HepG2 (cell line): Measurements from ENCODE around the gene BRD2. TPM values are rescaled to one million over a fixed set of nuclear protein-coding genes. Genes with fewer than 3 reads are reported as not detected.

Experiments
- EEA1 ChIP-seq: sonication (generic); formaldehyde crosslinking; IDR thresholded peaks from 2 replicates; pipeline ENCODE4 v1.5.1; 2020; ENCODE audit warnings: mild to moderate bottlenecking, missing genetic modification reagents, borderline replicate concordance
- FIP1L1 ChIP-seq: fragments of 200-400 bp; formaldehyde crosslinking; IDR thresholded peaks from 2 replicates; pipeline ENCODE4 v1.6.1; 2018; ENCODE audit warnings: low read depth, mild to moderate bottlenecking, low read length, moderate library complexity, borderline replicate concordance; ENCODE audit not compliant: insufficient read depth
- GPN1 ChIP-seq: sonication (generic); formaldehyde crosslinking; IDR thresholded peaks from 2 replicates; pipeline ENCODE4 v1.5.1; 2020; ENCODE audit warnings: missing genetic modification reagents, borderline replicate concordance
- IKZF4 ChIP-seq: sonication (generic); formaldehyde crosslinking; IDR thresholded peaks from 2 replicates; pipeline ENCODE4 v1.5.1; 2020; ENCODE audit warnings: borderline replicate concordance, mild to moderate bottlenecking, low read depth, missing genetic modification reagents; ENCODE audit errors: not compliant biosample characterization
- JUND ChIP-seq: sonication (generic); formaldehyde crosslinking; IDR thresholded peaks from 2 replicates; pipeline ENCODE4 v1.8.0; 2022; ENCODE audit warnings: mild to moderate bottlenecking, missing genetic modification reagents
- KLF16 ChIP-seq, 2 experiments: sonication (generic) in 1 of 2; formaldehyde crosslinking in 1 of 2; IDR thresholded peaks; 2 replicates each; pipeline versions ENCODE4 v1.6.1 to v1.8.0; 2016 to 2023; ENCODE audit warnings: missing genetic modification reagents in 2 of 2, missing compliant biosample characterization in 1 of 2
- NFIB ChIP-seq: sonication (generic); formaldehyde crosslinking; IDR thresholded peaks from 2 replicates; pipeline ENCODE4 v1.9.0; 2021; ENCODE audit warnings: missing genetic modification reagents, mild to moderate bottlenecking, borderline replicate concordance
- SIX1 ChIP-seq: sonication (generic); formaldehyde crosslinking; IDR thresholded peaks from 2 replicates; pipeline ENCODE4 v1.4.0; 2020; ENCODE audit warnings: missing genetic modification reagents, borderline replicate concordance
- TEF ChIP-seq: sonication (generic); formaldehyde crosslinking; IDR thresholded peaks from 2 replicates; pipeline ENCODE4 v1.5.0; 2020; ENCODE audit warnings: missing genetic modification reagents
- XBP1 ChIP-seq: sonication (generic); formaldehyde crosslinking; IDR thresholded peaks from 2 replicates; pipeline ENCODE4 v1.5.0; 2020; ENCODE audit warnings: missing genetic modification reagents
- YEATS2 ChIP-seq: sonication (generic); formaldehyde crosslinking; IDR thresholded peaks from 2 replicates; pipeline ENCODE4 v1.4.0; 2020; ENCODE audit warnings: missing genetic modification reagents, borderline replicate concordance
- ZFP41 ChIP-seq: sonication (generic); formaldehyde crosslinking; IDR thresholded peaks from 2 replicates; pipeline ENCODE4 v1.4.0; 2020; ENCODE audit warnings: mild to moderate bottlenecking, missing genetic modification reagents, borderline replicate concordance
- ZNF205 ChIP-seq: IDR thresholded peaks from 2 replicates; pipeline ENCODE4 v1.6.1; 2018; ENCODE audit warnings: missing biosample characterization, missing genetic modification reagents
- ZNF296 ChIP-seq: sonication (generic); formaldehyde crosslinking; conservative IDR thresholded peaks from 2 replicates; pipeline ENCODE4 v1.5.0; 2020; ENCODE audit warnings: mild to moderate bottlenecking, missing genetic modification reagents
- ZNF432 ChIP-seq: sonication (generic); formaldehyde crosslinking; IDR thresholded peaks from 2 replicates; pipeline ENCODE4 v1.5.0; 2020; ENCODE audit warnings: missing genetic modification reagents, mild to moderate bottlenecking, borderline replicate concordance
- ZNF451 ChIP-seq: sonication (generic); formaldehyde crosslinking; IDR thresholded peaks from 2 replicates; pipeline ENCODE4 v1.5.0; 2020; ENCODE audit warnings: mild to moderate bottlenecking, missing genetic modification reagents
- ZNF543 ChIP-seq: sonication (generic); formaldehyde crosslinking; IDR thresholded peaks from 2 replicates; pipeline ENCODE4 v1.4.0; 2020; ENCODE audit warnings: mild to moderate bottlenecking, missing genetic modification reagents
- ZNF7 ChIP-seq: IDR thresholded peaks from 2 replicates; pipeline ENCODE4 v1.6.1; 2016; ENCODE audit warnings: missing biosample characterization, missing genetic modification reagents
- ZNF737 ChIP-seq: sonication (generic); formaldehyde crosslinking; IDR thresholded peaks from 2 replicates; pipeline ENCODE4 v1.5.0; 2020; ENCODE audit warnings: missing genetic modification reagents, mild to moderate bottlenecking, borderline replicate concordance
- polyA plus RNA-seq, 8 experiments: library from polyadenylated mRNA; depleted of rRNA in 3 of 8; stranded (reverse) in 7 of 8; unstranded in 1 of 8; fragments of >200 nt; fragmentation: Illumina TruSeq in 4 of 8; extraction: Trizol in 4 of 8; gene quantifications; 2 replicates each; pipeline versions ENCODE4 v1.2.1 to v1.2.3, GENCODE V29; 2011 to 2016; ENCODE audit warnings: low read depth in 4 of 8, missing spikeins in 1 of 8, mixed read lengths in 1 of 8; ENCODE audit not compliant: insufficient read depth in 1 of 8
- total RNA-seq, 5 experiments: library from RNA; depleted of rRNA; stranded (reverse); fragments of >200 nt; fragmentation: Illumina TruSeq; extraction: Trizol; gene quantifications; 2 replicates each; pipeline ENCODE4 v1.2.3, GENCODE V29; 2016; ENCODE audit warnings: low read depth in 1 of 5
- TF ChIP-seq, protein P1 (sequence below): IDR thresholded peaks from 2 replicates; pipeline ENCODE4 v1.6.1; 2012; ENCODE audit warnings: low read length, improper control_type of control experiment
- TF ChIP-seq, protein P2 (sequence below): sonication (generic); formaldehyde crosslinking; IDR thresholded peaks from 2 replicates; pipeline ENCODE4 v1.8.1; 2023; ENCODE audit warnings: mild to moderate bottlenecking, missing genetic modification reagents
- TF ChIP-seq, protein P3 (sequence below): sonication (generic); formaldehyde crosslinking; IDR thresholded peaks from 2 replicates; pipeline ENCODE4 v1.4.0; 2020; ENCODE audit warnings: missing genetic modification reagents

BRD2 gene
- total and polyA plus RNA-seq, 2 of the 13 experiments (the other 11 are each of a cell fraction or from before 2014, with no cell fraction given): 143 to 202 TPM

DNA sequence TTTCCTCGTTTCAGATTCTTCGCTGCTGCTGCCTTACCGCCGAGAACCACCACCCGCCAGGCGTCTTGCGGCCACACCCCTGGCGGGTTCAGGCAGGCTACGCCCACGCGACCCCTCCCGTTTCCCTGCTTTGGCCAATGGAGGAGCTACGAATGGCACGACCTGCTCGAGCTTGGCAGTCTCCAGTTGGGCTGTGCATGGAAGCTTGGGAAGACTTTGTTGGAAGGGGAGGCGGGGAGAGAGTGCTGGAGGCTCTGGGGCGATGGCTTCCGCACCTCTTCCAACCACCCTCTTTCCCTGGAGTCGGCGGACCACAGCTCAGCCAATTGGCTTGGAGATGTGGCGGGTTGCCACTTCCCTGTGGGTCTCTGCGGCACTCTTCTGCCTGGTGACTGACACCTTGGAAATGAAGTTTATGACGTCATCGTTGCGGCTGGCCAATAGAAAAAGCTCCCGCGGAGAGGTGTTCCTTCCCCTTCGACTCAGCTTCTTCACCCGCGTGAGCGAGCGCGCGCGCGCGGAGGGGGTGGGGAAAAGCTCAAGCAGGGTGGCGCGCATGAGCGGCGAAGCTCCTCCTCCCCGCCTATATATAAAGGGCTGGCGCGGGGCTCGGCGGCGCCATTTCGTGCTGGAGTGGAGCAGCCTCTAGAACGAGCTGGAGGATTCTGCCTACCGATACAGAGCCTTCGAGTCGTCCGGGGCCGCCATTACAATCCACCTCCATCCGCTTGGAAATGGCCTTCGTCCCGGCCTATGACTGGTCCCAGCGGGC lies 3.4 kb downstream of the BRD2 start (continued):
- TF ChIP-seq, protein P1, sequence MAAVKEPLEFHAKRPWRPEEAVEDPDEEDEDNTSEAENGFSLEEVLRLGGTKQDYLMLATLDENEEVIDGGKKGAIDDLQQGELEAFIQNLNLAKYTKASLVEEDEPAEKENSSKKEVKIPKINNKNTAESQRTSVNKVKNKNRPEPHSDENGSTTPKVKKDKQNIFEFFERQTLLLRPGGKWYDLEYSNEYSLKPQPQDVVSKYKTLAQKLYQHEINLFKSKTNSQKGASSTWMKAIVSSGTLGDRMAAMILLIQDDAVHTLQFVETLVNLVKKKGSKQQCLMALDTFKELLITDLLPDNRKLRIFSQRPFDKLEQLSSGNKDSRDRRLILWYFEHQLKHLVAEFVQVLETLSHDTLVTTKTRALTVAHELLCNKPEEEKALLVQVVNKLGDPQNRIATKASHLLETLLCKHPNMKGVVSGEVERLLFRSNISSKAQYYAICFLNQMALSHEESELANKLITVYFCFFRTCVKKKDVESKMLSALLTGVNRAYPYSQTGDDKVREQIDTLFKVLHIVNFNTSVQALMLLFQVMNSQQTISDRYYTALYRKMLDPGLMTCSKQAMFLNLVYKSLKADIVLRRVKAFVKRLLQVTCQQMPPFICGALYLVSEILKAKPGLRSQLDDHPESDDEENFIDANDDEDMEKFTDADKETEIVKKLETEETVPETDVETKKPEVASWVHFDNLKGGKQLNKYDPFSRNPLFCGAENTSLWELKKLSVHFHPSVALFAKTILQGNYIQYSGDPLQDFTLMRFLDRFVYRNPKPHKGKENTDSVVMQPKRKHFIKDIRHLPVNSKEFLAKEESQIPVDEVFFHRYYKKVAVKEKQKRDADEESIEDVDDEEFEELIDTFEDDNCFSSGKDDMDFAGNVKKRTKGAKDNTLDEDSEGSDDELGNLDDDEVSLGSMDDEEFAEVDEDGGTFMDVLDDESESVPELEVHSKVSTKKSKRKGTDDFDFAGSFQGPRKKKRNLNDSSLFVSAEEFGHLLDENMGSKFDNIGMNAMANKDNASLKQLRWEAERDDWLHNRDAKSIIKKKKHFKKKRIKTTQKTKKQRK: no peak
- TF ChIP-seq NFIB (CRISPR knock-in tag) (no peak), YEATS2 (CRISPR knock-in tag) (peak; percentile 94), ZNF737 (CRISPR knock-in tag) (peak; percentile 86), IKZF4 (peak; percentile 33), ZNF205 (CRISPR knock-in tag) (peak; percentile 76; the same call in 1 of the 2 replicates), FIP1L1 (no peak), ZNF451 (CRISPR knock-in tag) (peak; percentile 38; the same call in 1 of the 2 replicates), ZNF7 (CRISPR knock-in tag) (0 out of 2 replicates have a peak, but pooled peaks have one; percentile 19), EEA1 (CRISPR knock-in tag) (peak; percentile 64; the same call in 1 of the 2 replicates), ZNF543 (CRISPR knock-in tag) (peak; percentile 73), ZNF432 (no peak), ZFP41 (CRISPR knock-in tag) (peak; percentile 66; the same call in 1 of the 2 replicates), SIX1 (CRISPR knock-in tag) (peak; percentile 26; the same call in 1 of the 2 replicates), GPN1 (CRISPR knock-in tag) (no peak), XBP1 (CRISPR knock-in tag) (0 out of 2 replicates have a peak, but pooled peaks have one; percentile 54), KLF16 (CRISPR knock-in tag; IDR thresholded peaks at IDR 0.05) (peak in 1 of 2 experiments; percentile 90; a peak in 2 of 4 replicates), JUND (CRISPR knock-in tag) (peak; percentile 21), TEF (CRISPR knock-in tag) (no peak; the same call in 1 of the 2 replicates), ZNF296 (0 out of 2 replicates have a peak, but pooled peaks have one; percentile 79)
- TF ChIP-seq, protein P2, sequence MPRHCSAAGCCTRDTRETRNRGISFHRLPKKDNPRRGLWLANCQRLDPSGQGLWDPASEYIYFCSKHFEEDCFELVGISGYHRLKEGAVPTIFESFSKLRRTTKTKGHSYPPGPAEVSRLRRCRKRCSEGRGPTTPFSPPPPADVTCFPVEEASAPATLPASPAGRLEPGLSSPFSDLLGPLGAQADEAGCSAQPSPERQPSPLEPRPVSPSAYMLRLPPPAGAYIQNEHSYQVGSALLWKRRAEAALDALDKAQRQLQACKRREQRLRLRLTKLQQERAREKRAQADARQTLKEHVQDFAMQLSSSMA (CRISPR knock-in tag): peak; percentile 41; the same call in 1 of the 2 replicates
- TF ChIP-seq, protein P3, sequence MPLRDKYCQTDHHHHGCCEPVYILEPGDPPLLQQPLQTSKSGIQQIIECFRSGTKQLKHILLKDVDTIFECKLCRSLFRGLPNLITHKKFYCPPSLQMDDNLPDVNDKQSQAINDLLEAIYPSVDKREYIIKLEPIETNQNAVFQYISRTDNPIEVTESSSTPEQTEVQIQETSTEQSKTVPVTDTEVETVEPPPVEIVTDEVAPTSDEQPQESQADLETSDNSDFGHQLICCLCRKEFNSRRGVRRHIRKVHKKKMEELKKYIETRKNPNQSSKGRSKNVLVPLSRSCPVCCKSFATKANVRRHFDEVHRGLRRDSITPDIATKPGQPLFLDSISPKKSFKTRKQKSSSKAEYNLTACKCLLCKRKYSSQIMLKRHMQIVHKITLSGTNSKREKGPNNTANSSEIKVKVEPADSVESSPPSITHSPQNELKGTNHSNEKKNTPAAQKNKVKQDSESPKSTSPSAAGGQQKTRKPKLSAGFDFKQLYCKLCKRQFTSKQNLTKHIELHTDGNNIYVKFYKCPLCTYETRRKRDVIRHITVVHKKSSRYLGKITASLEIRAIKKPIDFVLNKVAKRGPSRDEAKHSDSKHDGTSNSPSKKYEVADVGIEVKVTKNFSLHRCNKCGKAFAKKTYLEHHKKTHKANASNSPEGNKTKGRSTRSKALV: peak; percentile 87
